ENCODE measurements around the gene ACACA.

DNA sequence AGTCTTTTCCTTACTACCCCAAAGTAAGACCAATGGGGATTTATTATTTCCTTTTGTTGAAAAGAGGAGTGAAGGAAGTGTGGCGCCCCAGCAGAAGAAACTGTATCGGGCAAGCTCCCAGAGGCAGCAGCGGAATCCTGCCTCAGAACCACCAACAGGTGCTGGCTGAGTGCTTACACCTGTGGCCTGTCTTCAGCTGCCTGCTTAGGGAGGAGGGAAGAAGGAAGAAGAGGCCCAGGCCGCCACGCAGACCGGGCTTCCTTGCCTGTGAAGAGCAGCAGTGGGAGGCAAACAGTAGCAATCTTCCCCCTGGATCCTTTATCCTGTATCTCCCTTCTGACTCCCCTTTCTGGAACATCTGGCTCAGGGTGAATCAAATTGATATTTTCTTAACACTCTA is 323.2 kb downstream of the ACACA start:
- TF ChIP-seq POLR2A (IDR thresholded peaks at IDR 0.05) (no peak), EP300 (IDR thresholded peaks at IDR 0.05) (no peak)
- TF ChIP-seq, protein P1, sequence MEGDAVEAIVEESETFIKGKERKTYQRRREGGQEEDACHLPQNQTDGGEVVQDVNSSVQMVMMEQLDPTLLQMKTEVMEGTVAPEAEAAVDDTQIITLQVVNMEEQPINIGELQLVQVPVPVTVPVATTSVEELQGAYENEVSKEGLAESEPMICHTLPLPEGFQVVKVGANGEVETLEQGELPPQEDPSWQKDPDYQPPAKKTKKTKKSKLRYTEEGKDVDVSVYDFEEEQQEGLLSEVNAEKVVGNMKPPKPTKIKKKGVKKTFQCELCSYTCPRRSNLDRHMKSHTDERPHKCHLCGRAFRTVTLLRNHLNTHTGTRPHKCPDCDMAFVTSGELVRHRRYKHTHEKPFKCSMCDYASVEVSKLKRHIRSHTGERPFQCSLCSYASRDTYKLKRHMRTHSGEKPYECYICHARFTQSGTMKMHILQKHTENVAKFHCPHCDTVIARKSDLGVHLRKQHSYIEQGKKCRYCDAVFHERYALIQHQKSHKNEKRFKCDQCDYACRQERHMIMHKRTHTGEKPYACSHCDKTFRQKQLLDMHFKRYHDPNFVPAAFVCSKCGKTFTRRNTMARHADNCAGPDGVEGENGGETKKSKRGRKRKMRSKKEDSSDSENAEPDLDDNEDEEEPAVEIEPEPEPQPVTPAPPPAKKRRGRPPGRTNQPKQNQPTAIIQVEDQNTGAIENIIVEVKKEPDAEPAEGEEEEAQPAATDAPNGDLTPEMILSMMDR (IDR thresholded peaks at IDR 0.05), result no peak

Measured in ovary (tissue), 3 donors.